ENCODE measurements around the gene HUNK.
"Not testable (repeated sequence)": the region's sequence is repeated elsewhere in the genome, so short reads cannot be mapped to it uniquely, and the experiment has no call there.

Gene HUNK

GRCh38 chr21:31924548-31924947, 51.7 kb downstream of the HUNK start:
- no peak for DNase-seq

- DNase-seq: no peak
Observed at GRCh38 chr21:31926498-31926897, 53.7 kb downstream of the HUNK start.

- DNase-seq: no peak
Observed at GRCh38 chr21:31927689-31928353, 55.0 kb downstream of the HUNK start.

- DNase-seq: no peak
Observed at GRCh38 chr21:31928656-31929055, 55.8 kb downstream of the HUNK start.

GRCh38 chr21:31929548-31929947, 56.7 kb downstream of the HUNK start:
- DNase-seq: no peak

GRCh38 chr21:31930001-31930400, 57.2 kb downstream of the HUNK start:
- no peak for DNase-seq

GRCh38 chr21:31931644-31932469, 59.0 kb downstream of the HUNK start:
- DNase-seq: no peak

GRCh38 chr21:31932470-31932764, 59.6 kb downstream of the HUNK start:
- no peak for DNase-seq

GRCh38 chr21:31937303-31937702, 64.5 kb downstream of the HUNK start:
- no peak for DNase-seq

- DNase-seq: no peak
Observed at GRCh38 chr21:31938330-31939301, 65.8 kb downstream of the HUNK start.

- DNase-seq: no peak
Observed at GRCh38 chr21:31941694-31942093, 68.9 kb downstream of the HUNK start.

- DNase-seq: no peak
Observed at GRCh38 chr21:31943561-31943960, 70.7 kb downstream of the HUNK start.

- DNase-seq: no peak
Observed at GRCh38 chr21:31945141-31945540, 72.3 kb downstream of the HUNK start.

GRCh38 chr21:31945546-31945945, 72.7 kb downstream of the HUNK start:
- DNase-seq: no peak

GRCh38 chr21:31946231-31946630, 73.4 kb downstream of the HUNK start:
- no peak for DNase-seq

- DNase-seq: not testable (repeated sequence)
Observed at GRCh38 chr21:31946876-31947550, 74.2 kb downstream of the HUNK start.

GRCh38 chr21:31948676-31949075, 75.9 kb downstream of the HUNK start:
- DNase-seq: no peak

GRCh38 chr21:31952828-31953227, 80.0 kb downstream of the HUNK start:
- no peak for DNase-seq

GRCh38 chr21:31957631-31958030, 84.8 kb downstream of the HUNK start:
- no peak for DNase-seq

- no peak for DNase-seq
Observed at GRCh38 chr21:31959881-31960280, 87.1 kb downstream of the HUNK start.

GRCh38 chr21:31961027-31961426, 88.2 kb downstream of the HUNK start:
- no peak for DNase-seq

- DNase-seq: no peak
Observed at GRCh38 chr21:31961704-31962103, 88.9 kb downstream of the HUNK start.

- DNase-seq: no peak
Observed at GRCh38 chr21:31964692-31965091, 91.9 kb downstream of the HUNK start.
